NCI-H146 treated with DMSO at 0.1 percent for 48 hours (cell line): ENCODE results near the gene H2BK1.

Experiments used
- DNase-seq: peaks from one replicate; lab custom pipeline; 2025; ENCODE audit not compliant: unreplicated experiment; lab: John Stamatoyannopoulos, UW

H2BK1 gene

DNA sequence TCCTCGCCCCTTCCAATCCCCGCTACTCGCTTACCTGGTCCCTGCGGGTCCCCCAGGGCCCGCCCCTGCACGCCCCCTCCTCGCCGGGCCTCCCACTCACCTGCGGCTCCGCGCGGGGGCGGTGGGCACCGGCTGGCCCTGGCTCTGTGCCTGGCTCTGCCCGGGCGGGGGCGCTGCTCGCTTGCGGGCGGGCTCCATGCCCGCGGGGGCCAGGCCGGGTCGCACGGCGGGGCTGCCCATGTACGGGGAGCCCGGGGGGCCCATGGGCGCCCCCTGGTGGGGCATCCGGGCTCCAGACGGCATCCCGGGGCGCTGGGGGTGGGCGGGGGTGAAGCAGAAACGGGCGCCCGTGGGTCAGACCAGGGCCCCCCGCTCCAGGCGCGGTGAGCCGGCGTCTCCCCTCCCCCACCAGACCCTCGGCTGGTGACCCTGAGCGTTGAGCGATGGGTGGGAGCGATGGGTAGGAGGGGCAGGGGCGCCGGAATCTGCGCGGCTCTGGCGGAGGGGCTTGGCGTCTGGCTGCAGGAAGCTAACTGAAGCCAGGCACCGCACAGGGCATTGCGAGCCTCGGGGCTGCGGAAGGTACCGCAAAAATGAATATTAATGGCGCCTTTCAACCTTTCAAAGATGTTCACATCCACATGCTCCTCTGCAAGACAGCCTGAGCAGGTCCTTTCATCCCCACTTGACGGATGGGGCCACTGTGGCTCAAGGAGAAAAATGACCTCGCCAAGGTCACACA, 35.2 kb upstream of the H2BK1 start:
- DNase-seq = no peak

DNA sequence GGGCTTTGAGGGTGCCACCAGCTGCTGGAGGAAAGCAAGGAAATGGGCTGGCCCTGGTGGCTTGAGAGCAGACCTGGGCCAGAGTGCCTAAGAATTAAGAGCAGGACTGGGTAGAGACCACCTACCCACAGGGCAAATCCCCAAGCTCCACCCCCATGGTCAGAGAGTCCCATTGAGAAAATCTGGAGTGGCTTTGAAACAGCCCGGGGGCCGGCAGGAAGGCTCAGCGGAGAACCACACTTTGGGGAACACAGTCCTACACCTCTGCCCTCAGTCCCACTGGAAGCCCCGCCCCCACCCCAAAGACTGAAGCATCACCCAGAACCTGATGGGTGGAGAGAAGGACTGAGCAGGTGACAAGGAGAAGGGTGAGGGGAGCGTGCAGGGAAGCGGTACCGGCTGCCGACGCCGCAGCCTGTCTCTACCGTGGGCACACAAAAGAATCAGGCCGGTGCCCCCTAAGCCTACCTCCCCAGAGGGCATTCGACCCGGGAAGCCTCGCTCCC, 34.6 kb upstream of the H2BK1 start:
- DNase-seq = no peak

DNA sequence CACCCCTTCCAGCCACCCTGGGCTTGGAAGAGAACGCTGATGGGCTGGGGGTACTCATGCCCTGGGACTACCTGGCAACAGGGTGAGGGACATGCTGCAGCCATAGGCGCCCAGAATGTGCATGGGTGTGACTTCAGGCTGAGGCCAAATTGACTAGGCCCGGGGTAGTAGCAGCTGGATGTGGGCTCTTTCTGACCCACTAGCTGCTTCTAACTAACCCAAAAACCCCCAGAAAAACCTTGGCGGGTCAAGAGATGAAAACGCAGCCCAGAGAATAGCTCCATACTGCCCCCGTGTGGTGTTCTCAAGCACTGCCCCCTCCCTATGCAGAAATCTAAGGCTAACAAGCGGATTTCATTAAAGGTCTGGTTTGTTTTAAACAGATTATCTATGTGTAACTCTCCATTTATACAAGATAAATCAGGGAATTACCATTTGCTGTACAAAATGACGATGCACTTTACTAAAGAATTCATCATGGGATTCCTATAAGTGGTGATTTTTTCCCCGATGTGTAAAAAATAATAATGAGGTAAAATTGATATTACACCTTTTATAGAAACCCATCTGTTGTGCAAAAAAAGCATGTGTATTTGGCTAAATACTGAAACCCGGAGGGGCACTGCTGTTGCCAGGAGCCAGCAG, 34.0 kb upstream of the H2BK1 start:
- DNase-seq = no peak

DNA sequence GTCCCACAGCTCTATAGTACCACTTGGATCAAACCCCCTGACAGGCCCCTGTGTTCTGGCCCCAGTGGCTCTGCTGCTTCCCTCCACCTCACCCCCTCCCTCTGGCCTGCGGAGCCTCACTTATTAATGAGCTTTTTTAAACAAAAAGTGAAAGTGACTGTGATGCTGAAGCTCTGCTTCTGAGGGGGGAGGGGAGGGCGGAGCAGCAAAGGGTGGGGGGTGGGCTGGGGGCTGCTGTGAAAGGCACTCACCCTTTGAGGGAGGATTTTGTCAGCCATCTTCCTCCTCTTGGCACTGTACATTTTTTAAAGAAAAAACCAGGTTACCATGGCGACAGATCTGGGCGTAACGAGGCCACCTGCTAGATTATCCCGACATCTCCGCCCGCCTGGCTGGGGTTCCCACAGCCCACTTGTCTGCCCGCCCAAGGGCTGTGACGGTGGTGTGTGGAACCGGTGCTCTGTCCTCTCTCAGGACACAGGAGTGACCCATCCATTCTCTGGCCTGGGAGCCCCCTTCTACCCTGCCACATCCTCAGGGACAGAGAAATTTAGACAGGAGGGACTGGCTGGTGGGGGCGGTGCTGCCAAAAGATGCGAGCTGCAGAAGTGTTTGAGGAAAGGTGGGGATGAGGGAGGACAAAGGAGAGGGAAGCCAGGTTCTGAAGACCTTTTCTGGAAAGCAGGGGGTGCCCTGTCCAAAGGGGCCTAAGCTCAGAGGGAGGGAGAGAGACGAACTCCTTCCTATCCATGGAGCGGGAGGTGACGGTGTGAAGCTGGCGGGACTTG, 33.3 kb upstream of the H2BK1 start:
- no peak for DNase-seq

DNA sequence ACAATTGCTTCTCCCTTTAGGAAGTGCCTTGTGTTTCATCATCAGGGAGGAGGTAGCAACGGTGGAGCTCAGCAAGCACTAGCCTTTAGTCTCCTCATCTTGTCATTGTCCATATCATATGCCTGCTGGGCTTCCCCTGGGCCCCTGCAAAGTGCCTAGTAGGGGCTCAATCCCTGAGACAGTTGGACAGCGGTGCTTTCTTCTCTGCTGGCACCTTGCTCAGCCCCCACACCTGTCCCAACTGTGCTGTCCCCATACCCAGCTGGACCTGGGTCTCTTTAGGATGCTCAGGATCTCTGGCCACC, 32.7 kb upstream of the H2BK1 start:
- no peak for DNase-seq

DNA sequence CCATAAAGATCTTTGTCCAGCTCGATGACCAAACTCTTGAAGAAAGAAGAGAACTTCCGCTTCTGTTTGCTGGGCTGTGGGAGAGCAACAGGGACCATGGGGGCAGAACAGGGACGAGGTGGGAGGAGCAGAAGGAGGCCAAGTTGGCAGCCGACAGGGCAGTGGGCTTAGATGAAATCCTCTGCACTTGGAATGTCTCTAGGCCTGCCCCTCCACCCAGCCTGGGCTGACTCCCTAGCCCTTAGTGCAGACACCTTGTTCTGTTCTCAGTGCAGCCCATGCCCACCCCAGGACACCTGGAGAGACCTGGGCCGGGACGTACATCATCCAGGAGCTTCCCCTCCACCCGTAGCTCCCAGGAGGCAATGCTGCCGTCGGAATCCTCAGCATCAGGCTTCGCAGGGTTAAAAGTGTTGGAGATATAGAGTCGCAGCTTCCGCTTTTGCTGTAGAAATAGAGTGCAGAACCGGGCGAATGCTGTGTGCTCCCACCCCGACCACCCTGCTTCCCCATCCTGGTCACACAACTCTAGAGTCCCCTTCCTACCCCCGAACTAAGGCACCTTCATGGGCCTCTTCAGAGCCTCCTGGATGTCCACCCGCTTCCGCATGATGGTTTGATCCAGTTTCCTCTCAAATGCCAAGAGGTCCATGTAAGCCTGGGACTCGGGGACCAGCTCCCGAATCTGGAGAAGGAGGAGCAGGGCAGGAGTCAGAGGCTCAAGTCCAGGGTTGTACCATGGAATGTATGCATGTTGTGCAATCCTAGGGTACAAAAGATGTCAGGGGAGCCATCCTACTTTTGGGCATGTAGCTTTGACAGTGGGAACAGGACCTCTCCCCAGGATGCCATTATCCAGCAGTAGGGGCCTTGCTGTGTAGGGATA, 32.1 kb upstream of the H2BK1 start:
- DNase-seq = no peak

DNA sequence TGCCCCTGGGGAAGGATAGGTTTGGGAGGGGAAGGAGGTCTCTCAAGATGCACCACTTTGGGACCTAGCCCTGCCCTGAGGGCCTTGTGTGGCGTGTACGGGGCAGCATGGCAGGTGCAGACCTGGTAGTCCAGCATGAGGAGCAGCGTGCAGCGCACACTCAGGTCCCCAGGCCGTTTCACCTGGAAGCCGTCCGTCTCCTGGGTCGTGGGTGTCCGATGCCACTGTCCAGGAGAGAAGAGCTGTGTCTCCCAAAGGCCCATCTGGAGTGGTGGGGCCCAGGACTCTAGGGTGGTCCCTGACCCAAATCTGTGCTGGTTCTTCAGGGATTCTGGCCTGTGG, 31.4 kb upstream of the H2BK1 start:
- no peak for DNase-seq

DNA sequence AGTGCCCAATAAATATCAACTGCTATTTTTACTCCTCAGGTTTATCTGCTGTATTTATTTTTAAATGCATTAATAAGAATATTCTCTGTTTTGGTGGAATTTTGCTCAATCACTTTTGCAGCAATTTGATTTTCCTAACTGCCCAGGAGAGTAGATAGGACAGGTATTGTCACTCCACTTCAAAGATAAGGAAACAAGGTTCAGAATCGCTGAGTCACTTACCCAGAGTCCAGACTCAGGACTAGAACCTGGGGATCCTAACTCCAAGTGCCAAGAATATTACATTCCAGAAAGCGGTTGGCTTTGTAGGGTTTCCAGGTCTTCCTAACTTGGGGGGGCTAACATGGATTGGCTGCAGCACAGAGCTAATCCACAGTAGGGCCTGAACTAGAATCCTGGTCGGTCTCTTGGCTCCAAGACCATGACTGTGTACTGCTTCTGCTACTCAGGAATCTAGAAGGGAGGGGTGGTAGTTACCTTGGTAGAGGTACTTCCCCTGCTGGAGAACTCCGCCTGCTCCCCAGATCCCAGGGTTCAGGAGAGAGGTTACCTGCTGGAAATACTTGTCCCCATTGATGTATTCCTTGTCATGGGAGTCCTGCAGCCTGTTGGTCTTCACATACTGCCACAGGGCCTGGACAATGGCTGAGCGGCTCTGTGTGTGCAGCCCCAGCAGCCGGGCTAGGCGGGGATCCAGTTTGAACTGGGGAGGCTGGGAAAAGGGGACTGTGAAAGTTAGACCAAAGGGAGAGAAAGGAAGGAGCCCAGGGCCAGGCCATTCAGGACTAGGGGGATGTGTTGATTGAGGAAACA, 30.9 kb upstream of the H2BK1 start:
- DNase-seq = no peak

DNA sequence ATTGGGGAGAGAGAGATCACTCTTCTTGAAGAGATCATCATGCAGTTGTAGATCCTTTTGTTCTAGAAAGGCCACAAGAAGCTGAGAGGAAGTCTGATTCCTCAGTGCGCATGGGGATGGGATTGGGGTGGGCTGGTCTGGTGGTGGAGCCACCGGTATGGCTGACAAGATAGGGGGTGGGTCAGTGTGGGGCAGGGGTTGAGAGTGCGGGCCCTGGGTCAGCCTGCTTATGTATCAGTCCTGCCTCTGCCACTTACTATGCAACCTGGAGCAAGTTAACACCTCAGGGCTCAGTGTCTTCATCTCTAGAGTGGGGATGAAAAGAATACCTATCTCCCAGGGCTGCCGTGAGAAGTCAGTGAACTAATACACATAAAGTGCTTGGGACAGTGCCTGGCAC, 30.2 kb upstream of the H2BK1 start:
- DNase-seq = no peak

DNA sequence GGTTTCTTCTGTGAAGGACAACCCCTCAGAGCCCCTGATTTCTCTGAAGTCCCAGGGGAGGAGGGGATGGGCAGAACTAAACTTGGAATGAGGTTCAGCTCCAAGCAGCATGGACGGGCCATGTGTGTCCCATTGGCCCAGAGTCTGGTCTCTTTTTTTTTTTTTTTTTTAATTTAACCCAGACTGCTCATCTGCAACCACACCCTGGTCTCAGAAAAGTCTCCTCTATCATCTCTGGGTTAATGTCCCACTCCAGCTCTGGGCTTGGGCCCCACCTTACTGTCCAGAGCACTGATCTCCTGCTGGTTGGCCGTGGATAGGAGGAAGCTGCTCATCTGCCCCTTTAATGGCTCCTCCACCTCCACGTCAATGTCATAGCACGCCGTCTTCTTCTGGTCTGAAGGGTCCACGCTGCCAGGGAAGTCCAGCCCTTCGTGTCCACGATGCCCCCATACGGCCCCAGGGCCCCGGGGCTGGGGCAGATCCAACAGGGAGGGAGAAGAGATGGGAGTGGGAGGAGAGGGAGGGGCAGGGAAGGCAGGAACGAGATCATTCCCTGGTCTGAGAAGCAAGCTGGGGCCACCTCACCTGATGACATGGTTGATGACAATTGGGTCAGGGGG, 29.7 kb upstream of the H2BK1 start:
- no peak for DNase-seq

DNA sequence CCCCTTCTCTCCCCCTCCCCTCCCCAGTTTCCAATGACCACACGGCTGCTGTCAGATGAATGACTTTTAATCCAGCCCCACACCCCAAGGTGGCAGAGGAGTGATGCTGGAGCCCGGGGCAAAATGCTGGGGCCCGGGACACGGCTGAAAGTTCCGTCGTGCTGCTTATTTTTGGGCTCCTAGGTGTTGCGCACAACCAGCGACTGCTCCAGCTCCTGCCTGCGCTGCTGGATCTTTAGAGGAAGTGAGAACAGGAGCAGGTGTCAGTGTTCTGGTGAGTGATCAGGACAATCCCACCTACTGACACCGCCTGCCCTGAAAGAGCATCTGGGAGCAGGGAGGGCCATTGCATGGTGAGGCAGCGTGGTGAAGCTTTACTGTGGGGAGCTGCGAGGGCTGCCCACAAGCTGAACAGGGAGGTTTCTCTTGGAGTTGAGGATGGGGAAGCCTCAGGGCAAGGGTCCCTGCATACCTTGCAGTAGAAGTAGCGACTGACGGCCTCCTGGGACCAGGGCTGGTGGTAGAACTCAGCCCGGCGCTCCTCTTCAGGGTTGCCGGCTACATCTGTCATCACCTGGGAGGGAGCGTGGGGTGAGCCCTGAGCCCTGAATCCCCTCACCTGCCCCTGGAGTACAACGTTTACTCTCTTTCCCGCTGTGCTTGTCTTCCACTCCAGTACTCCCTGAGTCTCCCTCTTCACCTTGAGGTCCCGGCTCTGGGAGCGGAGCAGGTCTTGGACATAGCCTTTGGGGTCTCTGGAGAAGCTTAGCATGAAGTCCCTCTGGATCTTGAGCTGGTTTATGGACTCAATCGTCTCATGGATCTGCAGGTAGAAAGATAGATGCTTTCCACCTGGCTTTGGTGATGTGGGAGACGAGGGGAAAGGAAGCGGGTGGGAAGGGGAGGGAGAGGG, 28.9 kb upstream of the H2BK1 start:
- no peak for DNase-seq

DNA sequence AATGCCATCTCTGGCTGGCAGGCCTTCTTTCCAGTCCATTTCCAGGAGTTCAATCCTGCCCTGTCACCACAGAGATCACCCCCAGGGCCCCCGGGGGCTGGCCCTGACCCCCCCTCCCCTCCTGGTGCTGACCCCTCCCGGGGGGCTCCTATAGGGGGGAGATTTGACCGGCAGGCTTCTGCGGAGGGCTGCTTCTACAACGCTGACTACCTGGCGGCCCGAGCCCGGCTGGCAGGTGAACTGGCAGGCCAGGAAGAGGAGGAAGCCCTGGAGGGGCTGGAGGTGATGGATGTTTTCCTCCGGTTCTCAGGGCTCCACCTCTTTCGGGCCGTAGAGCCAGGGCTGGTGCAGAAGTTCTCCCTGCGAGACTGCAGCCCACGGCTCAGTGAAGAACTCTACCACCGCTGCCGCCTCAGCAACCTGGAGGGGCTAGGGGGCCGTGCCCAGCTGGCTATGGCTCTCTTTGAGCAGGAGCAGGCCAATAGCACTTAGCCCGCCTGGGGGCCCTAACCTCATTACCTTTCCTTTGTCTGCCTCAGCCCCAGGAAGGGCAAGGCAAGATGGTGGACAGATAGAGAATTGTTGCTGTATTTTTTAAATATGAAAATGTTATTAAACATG, 28.0 kb upstream of the H2BK1 start:
- DNase-seq = no peak

DNA sequence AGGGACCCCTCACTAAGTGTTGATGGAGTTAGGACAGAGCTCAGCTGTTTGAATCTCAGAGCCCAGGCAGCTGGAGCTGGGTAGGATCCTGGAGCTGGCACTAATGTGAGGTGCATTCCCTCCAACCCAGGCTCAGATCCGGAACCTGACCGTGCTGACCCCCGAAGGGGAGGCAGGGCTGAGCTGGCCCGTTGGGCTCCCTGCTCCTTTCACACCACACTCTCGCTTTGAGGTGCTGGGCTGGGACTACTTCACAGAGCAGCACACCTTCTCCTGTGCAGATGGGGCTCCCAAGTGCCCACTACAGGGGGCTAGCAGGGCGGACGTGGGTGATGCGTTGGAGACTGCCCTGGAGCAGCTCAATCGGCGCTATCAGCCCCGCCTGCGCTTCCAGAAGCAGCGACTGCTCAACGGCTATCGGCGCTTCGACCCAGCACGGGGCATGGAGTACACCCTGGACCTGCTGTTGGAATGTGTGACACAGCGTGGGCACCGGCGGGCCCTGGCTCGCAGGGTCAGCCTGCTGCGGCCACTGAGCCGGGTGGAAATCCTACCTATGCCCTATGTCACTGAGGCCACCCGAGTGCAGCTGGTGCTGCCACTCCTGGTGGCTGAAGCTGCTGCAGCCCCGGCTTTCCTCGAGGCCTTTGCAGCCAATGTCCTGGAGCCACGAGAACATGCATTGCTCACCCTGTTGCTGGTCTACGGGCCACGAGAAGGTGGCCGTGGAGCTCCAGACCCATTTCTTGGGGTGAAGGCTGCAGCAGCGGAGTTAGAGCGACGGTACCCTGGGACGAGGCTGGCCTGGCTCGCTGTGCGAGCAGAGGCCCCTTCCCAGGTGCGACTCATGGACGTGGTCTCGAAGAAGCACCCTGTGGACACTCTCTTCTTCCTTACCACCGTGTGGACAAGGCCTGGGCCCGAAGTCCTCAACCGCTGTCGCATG, 27.2 kb upstream of the H2BK1 start:
- no peak for DNase-seq

DNA sequence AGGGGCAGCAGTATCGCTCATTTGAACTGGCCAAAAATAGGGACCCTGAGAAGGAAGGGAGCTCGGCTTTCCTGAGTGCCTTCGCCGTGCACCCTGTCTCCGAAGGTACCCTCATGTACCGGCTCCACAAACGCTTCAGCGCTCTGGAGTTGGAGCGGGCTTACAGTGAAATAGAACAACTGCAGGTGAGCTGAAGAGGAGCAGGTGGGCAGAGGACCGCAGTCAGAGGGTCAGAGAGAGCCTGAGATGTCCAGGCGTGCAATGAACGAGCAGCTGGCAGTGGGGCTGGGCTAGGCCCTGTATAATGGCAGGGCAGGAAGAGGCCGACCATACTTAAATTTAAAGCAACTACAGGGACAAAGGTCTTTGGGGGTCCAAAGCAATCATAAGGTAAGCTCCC, 26.1 kb upstream of the H2BK1 start:
- DNase-seq = no peak

DNA sequence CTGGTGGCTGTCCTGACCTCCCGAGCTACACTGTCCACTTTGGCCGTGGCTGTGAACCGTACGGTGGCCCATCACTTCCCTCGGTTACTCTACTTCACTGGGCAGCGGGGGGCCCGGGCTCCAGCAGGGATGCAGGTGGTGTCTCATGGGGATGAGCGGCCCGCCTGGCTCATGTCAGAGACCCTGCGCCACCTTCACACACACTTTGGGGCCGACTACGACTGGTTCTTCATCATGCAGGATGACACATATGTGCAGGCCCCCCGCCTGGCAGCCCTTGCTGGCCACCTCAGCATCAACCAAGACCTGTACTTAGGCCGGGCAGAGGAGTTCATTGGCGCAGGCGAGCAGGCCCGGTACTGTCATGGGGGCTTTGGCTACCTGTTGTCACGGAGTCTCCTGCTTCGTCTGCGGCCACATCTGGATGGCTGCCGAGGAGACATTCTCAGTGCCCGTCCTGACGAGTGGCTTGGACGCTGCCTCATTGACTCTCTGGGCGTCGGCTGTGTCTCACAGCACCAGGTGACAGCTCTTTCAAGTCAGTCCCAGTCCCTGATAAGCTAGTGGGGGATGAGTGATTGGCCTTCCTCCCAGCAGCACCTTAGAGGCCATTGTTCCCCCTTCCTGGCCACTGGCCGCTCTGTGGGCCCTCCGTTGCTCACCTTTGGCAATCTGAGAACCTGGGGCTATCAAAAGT, 25.0 kb upstream of the H2BK1 start:
- no peak for DNase-seq

DNA sequence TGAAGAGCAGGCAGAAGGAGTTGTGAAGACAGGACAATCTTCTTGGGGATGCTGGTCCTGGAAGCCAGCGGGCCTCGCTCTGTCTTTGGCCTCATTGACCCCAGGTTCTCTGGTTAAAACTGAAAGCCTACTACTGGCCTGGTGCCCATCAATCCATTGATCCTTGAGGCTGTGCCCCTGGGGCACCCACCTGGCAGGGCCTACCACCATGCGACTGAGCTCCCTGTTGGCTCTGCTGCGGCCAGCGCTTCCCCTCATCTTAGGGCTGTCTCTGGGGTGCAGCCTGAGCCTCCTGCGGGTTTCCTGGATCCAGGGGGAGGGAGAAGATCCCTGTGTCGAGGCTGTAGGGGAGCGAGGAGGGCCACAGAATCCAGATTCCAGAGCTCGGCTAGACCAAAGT, 23.5 kb upstream of the H2BK1 start:
- DNase-seq = no peak
